HG03097 (cell line): Measurements from ENCODE around the gene SLC37A4.

Source experiments
- ATAC-seq: cut with Tn5 transposase; IDR thresholded peaks from one replicate; pipeline ENCODE4 v1.9.1; 2021; ENCODE audit not compliant: unreplicated experiment, low FRiP score

Gene SLC37A4

GRCh38 chr11:118979434-118979833 is 51.2 kb downstream of the SLC37A4 start:
- ATAC-seq = no peak

- no peak for ATAC-seq
Measured at GRCh38 chr11:118975771-118976709, 54.6 kb downstream of the SLC37A4 start.
